Measurements from ENCODE around the gene BNIP5. TPM values are rescaled to one million over a fixed set of nuclear protein-coding genes. Genes with fewer than 3 reads are reported as not detected.
A peak's percentile ranks its signal among the peaks of the same experiment; 100 is the strongest.

The BNIP5 gene
- total RNA-seq, 6 experiments from 2014 or later, result not detected

DNA sequence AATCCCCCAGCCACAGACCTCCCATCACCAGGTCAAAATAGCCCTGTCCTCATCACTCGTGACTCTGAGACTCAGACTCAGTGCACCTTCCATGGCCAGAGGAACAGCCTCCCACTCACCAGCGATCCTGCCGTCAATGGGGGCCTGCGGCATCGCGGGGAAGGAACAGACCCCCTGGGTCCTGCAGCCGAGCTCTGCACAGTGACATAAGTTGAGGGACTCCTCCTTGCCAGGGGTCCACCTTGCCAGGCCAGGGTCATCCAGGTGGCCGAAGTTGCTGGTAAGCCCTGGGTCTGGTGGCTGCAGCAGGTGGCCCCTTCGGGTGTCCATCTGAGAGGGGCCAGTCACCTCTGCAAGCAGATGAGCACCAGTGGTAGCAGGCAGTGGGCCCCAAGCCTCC lies 34.5 kb upstream of the BNIP5 start:
- intact Hi-C loops (cut with DNase I), result no loop called here
- H3K4me1 ChIP-seq, result no peaks in the 10 kb centered on the region
- WGBS (ENCODE audit: insufficient coverage, low coverage, low lambda C conversion rate, missing lambda C conversion rate), result no CpG with 5 or more reads among the region's 9 CpGs
- TF ChIP-seq POLR2A (IDR thresholded peaks at IDR 0.05), result no peak
- TF ChIP-seq, protein P1, sequence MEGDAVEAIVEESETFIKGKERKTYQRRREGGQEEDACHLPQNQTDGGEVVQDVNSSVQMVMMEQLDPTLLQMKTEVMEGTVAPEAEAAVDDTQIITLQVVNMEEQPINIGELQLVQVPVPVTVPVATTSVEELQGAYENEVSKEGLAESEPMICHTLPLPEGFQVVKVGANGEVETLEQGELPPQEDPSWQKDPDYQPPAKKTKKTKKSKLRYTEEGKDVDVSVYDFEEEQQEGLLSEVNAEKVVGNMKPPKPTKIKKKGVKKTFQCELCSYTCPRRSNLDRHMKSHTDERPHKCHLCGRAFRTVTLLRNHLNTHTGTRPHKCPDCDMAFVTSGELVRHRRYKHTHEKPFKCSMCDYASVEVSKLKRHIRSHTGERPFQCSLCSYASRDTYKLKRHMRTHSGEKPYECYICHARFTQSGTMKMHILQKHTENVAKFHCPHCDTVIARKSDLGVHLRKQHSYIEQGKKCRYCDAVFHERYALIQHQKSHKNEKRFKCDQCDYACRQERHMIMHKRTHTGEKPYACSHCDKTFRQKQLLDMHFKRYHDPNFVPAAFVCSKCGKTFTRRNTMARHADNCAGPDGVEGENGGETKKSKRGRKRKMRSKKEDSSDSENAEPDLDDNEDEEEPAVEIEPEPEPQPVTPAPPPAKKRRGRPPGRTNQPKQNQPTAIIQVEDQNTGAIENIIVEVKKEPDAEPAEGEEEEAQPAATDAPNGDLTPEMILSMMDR (IDR thresholded peaks at IDR 0.05), result no peak
- DNase-seq, result no peak
- H3K27ac ChIP-seq, result no peak overlapping the region
- H3K9me3 ChIP-seq, result no peaks in the 10 kb centered on the region
- ATAC-seq, result no peak
- no peaks in the 10 kb centered on the region for H3K27me3 ChIP-seq
- H3K4me3 ChIP-seq, result no peak overlapping the region
- no peaks in the 10 kb centered on the region for H3K36me3 ChIP-seq

GRCh38 chr6:36370638-36371037 lies 34.0 kb upstream of the BNIP5 start:
- H3K9me3 ChIP-seq, result no peaks in the 10 kb centered on the region
- ATAC-seq, result no peak
- no peak overlapping the region for H3K27ac ChIP-seq
- TF ChIP-seq, protein P1 (IDR thresholded peaks at IDR 0.05), result no peak
- no peak for TF ChIP-seq POLR2A (IDR thresholded peaks at IDR 0.05)
- H3K4me1 ChIP-seq, result no peaks in the 10 kb centered on the region
- intact Hi-C loops (cut with DNase I), result no loop called here
- DNase-seq, result no peak
- H3K36me3 ChIP-seq, result no peaks in the 10 kb centered on the region
- no peak overlapping the region for H3K4me3 ChIP-seq
- WGBS (ENCODE audit: insufficient coverage, low coverage, low lambda C conversion rate, missing lambda C conversion rate), result 75% methylated on average over 1 of the region's 2 CpGs
- no peaks in the 10 kb centered on the region for H3K27me3 ChIP-seq

DNA sequence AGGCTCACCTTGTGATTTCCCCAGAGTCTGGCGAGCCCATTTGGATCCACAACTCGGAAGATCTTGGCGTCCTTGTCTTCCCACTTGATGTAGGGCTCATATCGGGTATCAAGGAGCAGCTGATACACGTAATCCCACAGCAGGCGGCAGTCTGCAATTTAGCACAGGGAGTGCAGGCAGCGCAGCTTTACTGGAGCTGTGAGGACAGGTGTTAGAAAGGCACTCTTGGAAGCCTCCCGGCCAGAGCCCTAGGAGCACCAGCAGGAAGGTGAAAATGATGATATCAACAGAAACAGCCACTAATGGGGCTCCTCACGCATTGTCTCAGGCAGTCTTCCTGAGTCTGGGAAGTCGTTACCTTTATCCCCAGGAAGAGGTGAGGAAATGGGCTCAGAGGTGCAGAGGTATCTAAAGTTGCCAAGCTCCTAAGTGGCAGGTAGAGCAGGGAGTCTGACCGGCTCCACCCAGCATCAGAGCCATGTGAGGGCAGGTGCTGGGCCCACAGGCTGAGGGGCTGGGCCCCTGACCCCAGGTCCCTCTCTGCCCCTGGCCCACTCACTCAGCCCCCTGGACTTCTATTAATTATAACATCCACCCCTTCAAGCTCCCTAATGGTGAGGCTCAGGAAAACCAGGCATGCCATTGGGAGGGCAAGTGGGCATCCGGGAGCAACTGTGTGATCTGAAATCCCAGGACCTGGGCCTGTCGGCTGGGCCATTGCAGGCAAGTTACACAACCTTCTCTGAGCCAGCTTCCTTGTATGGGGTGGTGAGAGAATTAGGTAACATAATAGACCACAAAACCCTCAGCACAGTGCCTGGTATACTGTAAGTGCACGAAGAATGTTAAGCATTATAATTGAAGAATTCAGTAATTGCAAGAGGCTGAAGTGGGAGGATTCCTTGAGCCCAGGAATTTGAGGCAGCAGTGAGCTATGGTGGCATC lies 32.5 kb upstream of the BNIP5 start:
- 92% methylated on average over 9 of the region's 14 CpGs for WGBS (ENCODE audit: insufficient coverage, low coverage, low lambda C conversion rate, missing lambda C conversion rate)
- TF ChIP-seq, protein P1 (IDR thresholded peaks at IDR 0.05), result no peak
- no peak for TF ChIP-seq POLR2A (IDR thresholded peaks at IDR 0.05)
- Histone ChIP-seq H3K4me3 (no peak overlapping the region), H3K36me3 (no peaks in the 10 kb centered on the region), H3K4me1 (no peaks in the 10 kb centered on the region), H3K27ac (no peak overlapping the region), H3K27me3 (no peaks in the 10 kb centered on the region), H3K9me3 (no peaks in the 10 kb centered on the region)
- ATAC-seq, result peak in 2 of 4 donors; percentile 9 to 29
- intact Hi-C loops (cut with DNase I), result loop anchor here (10.0 kb wide), 1 partner anchor 64 kb away; no protein-coding TSS in a partner anchor
- DNase-seq, result no peak

DNA sequence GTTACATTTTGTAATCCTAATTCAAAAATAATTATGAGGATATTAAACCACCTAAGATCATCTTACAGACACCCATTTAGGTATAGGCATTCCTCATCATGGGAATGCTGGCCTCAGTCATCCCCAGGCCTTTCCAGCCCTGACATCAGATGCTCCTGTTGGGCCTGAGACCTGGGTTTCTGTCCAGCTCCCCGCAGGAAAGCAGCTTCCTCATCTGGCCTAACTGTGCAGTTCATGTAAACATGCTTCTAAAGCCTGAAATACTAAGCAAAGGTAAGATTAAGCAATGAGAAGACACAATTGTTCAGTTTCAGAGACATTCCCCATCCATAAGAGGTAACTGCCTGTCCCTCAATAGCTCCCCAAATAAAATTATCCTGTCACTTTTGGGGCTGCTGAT lies 31.7 kb upstream of the BNIP5 start:
- H3K4me1 ChIP-seq, result no peaks in the 10 kb centered on the region
- H3K27me3 ChIP-seq, result no peaks in the 10 kb centered on the region
- TF ChIP-seq, protein P1 (IDR thresholded peaks at IDR 0.05), result no peak
- no peak for TF ChIP-seq POLR2A (IDR thresholded peaks at IDR 0.05)
- no peak for ATAC-seq
- no peak overlapping the region for H3K4me3 ChIP-seq
- no peak overlapping the region for H3K27ac ChIP-seq
- intact Hi-C loops (cut with DNase I), result loop anchor here (10.0 kb wide), 1 partner anchor 64 kb away; no protein-coding TSS in a partner anchor
- H3K36me3 ChIP-seq, result no peaks in the 10 kb centered on the region
- no peak for DNase-seq
- no peaks in the 10 kb centered on the region for H3K9me3 ChIP-seq
- 38% methylated on average over 1 of the region's 1 CpG for WGBS (ENCODE audit: insufficient coverage, low coverage, low lambda C conversion rate, missing lambda C conversion rate)

Data from right lobe of liver (tissue), 6 donors.